ENCODE measurements around the gene CCM2L.

DNA sequence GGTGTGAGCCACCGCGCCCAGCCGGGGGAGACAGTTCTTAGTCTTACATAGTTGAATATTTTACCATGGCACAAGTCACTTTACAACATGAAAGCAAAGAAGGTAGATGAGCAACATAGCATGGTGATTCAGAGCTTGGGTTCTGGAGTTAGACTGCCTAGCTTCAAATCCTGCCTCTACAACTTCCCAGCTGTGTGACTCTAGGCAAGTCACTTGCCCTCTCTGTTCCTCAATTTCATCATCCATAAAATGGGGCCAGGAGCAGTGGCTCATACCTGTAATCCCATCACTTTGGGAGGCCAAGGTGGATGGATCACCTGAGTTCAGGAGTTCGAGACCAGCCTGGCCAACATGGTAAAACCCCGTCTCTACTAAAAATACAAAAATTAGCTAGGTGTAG, 68.1 kb downstream of the CCM2L start:
- no peak for TF ChIP-seq CEBPB (IDR thresholded peaks at IDR 0.05)
- no peak for TF ChIP-seq TAF1 (IDR thresholded peaks at IDR 0.05; ENCODE audit: low read depth)
- TF ChIP-seq NFIC (IDR thresholded peaks at IDR 0.05), result no peak
- no peak for TF ChIP-seq EP300 (IDR thresholded peaks at IDR 0.05; ENCODE audit: borderline replicate concordance)
- TF ChIP-seq, protein P1, sequence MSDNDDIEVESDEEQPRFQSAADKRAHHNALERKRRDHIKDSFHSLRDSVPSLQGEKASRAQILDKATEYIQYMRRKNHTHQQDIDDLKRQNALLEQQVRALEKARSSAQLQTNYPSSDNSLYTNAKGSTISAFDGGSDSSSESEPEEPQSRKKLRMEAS (IDR thresholded peaks at IDR 0.05), result no peak
- no peak for TF ChIP-seq TEAD4 (IDR thresholded peaks at IDR 0.05)
- TF ChIP-seq, protein P2, sequence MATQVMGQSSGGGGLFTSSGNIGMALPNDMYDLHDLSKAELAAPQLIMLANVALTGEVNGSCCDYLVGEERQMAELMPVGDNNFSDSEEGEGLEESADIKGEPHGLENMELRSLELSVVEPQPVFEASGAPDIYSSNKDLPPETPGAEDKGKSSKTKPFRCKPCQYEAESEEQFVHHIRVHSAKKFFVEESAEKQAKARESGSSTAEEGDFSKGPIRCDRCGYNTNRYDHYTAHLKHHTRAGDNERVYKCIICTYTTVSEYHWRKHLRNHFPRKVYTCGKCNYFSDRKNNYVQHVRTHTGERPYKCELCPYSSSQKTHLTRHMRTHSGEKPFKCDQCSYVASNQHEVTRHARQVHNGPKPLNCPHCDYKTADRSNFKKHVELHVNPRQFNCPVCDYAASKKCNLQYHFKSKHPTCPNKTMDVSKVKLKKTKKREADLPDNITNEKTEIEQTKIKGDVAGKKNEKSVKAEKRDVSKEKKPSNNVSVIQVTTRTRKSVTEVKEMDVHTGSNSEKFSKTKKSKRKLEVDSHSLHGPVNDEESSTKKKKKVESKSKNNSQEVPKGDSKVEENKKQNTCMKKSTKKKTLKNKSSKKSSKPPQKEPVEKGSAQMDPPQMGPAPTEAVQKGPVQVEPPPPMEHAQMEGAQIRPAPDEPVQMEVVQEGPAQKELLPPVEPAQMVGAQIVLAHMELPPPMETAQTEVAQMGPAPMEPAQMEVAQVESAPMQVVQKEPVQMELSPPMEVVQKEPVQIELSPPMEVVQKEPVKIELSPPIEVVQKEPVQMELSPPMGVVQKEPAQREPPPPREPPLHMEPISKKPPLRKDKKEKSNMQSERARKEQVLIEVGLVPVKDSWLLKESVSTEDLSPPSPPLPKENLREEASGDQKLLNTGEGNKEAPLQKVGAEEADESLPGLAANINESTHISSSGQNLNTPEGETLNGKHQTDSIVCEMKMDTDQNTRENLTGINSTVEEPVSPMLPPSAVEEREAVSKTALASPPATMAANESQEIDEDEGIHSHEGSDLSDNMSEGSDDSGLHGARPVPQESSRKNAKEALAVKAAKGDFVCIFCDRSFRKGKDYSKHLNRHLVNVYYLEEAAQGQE (IDR thresholded peaks at IDR 0.05; ENCODE audit: low read depth), result no peak
- no peak for TF ChIP-seq RAD21 (IDR thresholded peaks at IDR 0.05; ENCODE audit: low read depth)
- TF ChIP-seq CREB1 (IDR thresholded peaks at IDR 0.05; ENCODE audit: low read depth), result no peak
- TF ChIP-seq, protein P3, sequence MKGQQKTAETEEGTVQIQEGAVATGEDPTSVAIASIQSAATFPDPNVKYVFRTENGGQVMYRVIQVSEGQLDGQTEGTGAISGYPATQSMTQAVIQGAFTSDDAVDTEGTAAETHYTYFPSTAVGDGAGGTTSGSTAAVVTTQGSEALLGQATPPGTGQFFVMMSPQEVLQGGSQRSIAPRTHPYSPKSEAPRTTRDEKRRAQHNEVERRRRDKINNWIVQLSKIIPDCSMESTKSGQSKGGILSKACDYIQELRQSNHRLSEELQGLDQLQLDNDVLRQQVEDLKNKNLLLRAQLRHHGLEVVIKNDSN (IDR thresholded peaks at IDR 0.05), result no peak
- no peak for TF ChIP-seq TCF12 (IDR thresholded peaks at IDR 0.05; ENCODE audit: low read depth)
- no peak for TF ChIP-seq ZBTB7A (IDR thresholded peaks at IDR 0.05; ENCODE audit: low read depth)
